ENCODE measurements around the gene UGT1A8.
"Not testable (repeated sequence)": the region's sequence is repeated elsewhere in the genome, so short reads cannot be mapped to it uniquely, and the experiment has no call there.

The UGT1A8 gene

DNA sequence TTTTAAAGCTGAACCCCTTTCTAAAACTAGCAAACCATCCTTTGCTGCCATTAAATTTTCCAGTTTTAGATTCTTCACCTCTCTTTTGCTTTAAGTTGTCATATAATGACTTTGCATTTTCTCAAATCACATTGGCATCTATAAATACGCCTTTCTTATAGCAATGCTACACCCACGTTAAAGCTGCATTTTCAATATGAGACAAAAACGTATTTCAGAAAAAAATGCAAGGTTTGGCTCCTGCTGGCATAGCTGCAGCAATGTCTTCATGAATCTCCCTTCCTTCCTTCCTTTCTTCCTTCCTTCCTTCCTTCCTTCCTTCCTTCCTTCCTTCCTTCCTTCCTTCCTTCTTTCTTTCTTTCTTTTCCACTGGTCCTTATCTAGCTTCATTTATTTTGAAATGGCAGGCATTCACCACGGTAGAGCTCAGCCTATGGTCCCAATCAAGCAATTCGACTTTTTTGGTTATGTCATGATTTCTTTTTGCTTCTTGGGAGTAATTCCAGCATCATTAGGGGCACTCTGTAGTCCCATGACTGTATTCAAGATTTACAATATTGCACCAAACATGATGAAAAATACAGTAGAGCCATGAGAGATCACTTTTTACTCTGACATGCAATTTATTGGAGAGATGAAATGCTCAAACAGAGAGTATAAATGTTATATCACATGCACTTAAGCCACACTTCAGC lies 10.0 kb downstream of the UGT1A8 start:
- TF ChIP-seq TAF1 (IDR thresholded peaks at IDR 0.05; ENCODE audit: borderline replicate concordance, insufficient read depth, low read length) (no peak), SIN3A (IDR thresholded peaks at IDR 0.05; ENCODE audit: borderline replicate concordance, insufficient read depth, low read length) (no peak), POLR2AphosphoS5 (IDR thresholded peaks at IDR 0.05; ENCODE audit: low read depth, low read length) (no peak), FOXP2 (optimal IDR thresholded peaks at IDR 0.05; ENCODE audit: borderline replicate concordance, extremely low read depth, extremely low read length, insufficient read depth) (no peak)
- TF ChIP-seq, protein P1, sequence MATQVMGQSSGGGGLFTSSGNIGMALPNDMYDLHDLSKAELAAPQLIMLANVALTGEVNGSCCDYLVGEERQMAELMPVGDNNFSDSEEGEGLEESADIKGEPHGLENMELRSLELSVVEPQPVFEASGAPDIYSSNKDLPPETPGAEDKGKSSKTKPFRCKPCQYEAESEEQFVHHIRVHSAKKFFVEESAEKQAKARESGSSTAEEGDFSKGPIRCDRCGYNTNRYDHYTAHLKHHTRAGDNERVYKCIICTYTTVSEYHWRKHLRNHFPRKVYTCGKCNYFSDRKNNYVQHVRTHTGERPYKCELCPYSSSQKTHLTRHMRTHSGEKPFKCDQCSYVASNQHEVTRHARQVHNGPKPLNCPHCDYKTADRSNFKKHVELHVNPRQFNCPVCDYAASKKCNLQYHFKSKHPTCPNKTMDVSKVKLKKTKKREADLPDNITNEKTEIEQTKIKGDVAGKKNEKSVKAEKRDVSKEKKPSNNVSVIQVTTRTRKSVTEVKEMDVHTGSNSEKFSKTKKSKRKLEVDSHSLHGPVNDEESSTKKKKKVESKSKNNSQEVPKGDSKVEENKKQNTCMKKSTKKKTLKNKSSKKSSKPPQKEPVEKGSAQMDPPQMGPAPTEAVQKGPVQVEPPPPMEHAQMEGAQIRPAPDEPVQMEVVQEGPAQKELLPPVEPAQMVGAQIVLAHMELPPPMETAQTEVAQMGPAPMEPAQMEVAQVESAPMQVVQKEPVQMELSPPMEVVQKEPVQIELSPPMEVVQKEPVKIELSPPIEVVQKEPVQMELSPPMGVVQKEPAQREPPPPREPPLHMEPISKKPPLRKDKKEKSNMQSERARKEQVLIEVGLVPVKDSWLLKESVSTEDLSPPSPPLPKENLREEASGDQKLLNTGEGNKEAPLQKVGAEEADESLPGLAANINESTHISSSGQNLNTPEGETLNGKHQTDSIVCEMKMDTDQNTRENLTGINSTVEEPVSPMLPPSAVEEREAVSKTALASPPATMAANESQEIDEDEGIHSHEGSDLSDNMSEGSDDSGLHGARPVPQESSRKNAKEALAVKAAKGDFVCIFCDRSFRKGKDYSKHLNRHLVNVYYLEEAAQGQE (IDR thresholded peaks at IDR 0.05; ENCODE audit: insufficient read depth in 1 of 2, low read depth in 2 of 2, low read length in 2 of 2) = no peak

GRCh38 chr2:233636306-233636705 lies 18.9 kb downstream of the UGT1A8 start, which contains the start of gene UGT1A10:
Gene UGT1A10, plus strand, starts transcription at chr2:233636448. Its CDS starts 75 bp downstream, at chr2:233636523.
- not testable (repeated sequence) for TF ChIP-seq TAF1 (IDR thresholded peaks at IDR 0.05; ENCODE audit: borderline replicate concordance, insufficient read depth, low read length); SIN3A (IDR thresholded peaks at IDR 0.05; ENCODE audit: borderline replicate concordance, insufficient read depth, low read length); POLR2AphosphoS5 (IDR thresholded peaks at IDR 0.05; ENCODE audit: low read depth, low read length)

GRCh38 chr2:233638836-233639235 lies 21.4 kb downstream of the UGT1A8 start:
- TF ChIP-seq POLR2AphosphoS5 (IDR thresholded peaks at IDR 0.05; ENCODE audit: low read depth, low read length) (no peak), FOXP2 (optimal IDR thresholded peaks at IDR 0.05; ENCODE audit: borderline replicate concordance, extremely low read depth, extremely low read length, insufficient read depth) (no peak), SIN3A (IDR thresholded peaks at IDR 0.05; ENCODE audit: borderline replicate concordance, insufficient read depth, low read length) (no peak), TAF1 (IDR thresholded peaks at IDR 0.05; ENCODE audit: borderline replicate concordance, insufficient read depth, low read length) (no peak)
- TF ChIP-seq, protein P1 (IDR thresholded peaks at IDR 0.05; ENCODE audit: insufficient read depth in 1 of 2, low read depth in 2 of 2, low read length in 2 of 2) = no peak

DNA sequence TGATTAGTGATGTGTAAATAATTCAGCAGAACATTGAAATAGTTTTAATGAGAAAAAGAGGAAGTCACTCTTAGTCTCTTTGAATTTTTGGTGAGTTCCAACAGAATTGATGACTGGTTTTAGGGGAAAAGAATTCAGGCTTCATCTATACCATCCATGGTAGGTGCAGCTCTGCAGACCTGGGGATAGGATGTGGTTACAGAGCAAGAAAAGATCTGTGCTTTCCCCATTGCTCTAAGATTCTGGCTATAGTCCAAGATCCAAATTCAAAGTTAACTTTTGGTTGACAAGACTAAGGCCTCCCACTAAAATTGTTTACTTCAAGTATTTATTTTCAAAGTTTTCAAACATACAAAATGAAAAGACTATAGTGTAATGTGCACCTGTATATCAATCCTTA lies 22.4 kb downstream of the UGT1A8 start:
- TF ChIP-seq POLR2AphosphoS5 (IDR thresholded peaks at IDR 0.05; ENCODE audit: low read depth, low read length) = no peak
- TF ChIP-seq FOXP2 (optimal IDR thresholded peaks at IDR 0.05; ENCODE audit: borderline replicate concordance, extremely low read depth, extremely low read length, insufficient read depth) = no peak
- TF ChIP-seq SIN3A (IDR thresholded peaks at IDR 0.05; ENCODE audit: borderline replicate concordance, insufficient read depth, low read length) = no peak
- TF ChIP-seq TAF1 (IDR thresholded peaks at IDR 0.05; ENCODE audit: borderline replicate concordance, insufficient read depth, low read length) = no peak
- TF ChIP-seq, protein P1 (IDR thresholded peaks at IDR 0.05; ENCODE audit: insufficient read depth in 1 of 2, low read depth in 2 of 2, low read length in 2 of 2) = no peak

DNA sequence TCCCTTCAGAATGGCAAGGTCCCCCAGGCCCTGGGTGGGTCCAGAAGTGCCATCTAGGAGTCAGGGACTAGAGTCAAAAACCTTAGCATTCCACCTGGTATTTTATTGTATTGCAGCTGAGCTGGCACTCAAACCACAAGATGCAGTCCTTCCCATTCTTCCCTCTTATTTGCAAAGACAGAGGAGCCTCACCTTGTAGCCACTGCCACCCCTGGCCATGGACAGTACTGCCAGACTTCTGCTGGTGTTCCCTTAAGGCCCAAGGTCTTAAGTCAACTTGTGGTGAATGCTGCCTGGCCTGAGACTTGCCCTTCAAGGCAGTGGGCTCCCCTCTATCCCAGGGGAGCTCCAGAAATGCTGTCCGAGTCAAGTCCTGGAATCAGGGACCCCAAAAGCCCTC lies 25.7 kb downstream of the UGT1A8 start:
- TF ChIP-seq TAF1 (IDR thresholded peaks at IDR 0.05; ENCODE audit: borderline replicate concordance, insufficient read depth, low read length) = no peak
- no peak for TF ChIP-seq SIN3A (IDR thresholded peaks at IDR 0.05; ENCODE audit: borderline replicate concordance, insufficient read depth, low read length)
- no peak for TF ChIP-seq FOXP2 (optimal IDR thresholded peaks at IDR 0.05; ENCODE audit: borderline replicate concordance, extremely low read depth, extremely low read length, insufficient read depth)
- TF ChIP-seq POLR2AphosphoS5 (IDR thresholded peaks at IDR 0.05; ENCODE audit: low read depth, low read length) = no peak
- TF ChIP-seq, protein P1 (IDR thresholded peaks at IDR 0.05; ENCODE audit: insufficient read depth in 1 of 2, low read depth in 2 of 2, low read length in 2 of 2) = no peak
